Endothelial cell of umbilical vein (primary cell): ENCODE measurements around the gene BRSK2. TPM values are rescaled to one million over a fixed set of nuclear protein-coding genes. Genes with fewer than 3 reads are reported as not detected.

Source experiments
- BruUV-seq: library from RNA; stranded (reverse); fragments of 400-500 nt; replicated peaks from 2 replicates; lab custom pipeline; 2021; lab: Mats Ljungman, UMichigan
- CTCF ChIA-PET: fragments of 300-600, 350-600 bp; sonication (Branson Sonifier 250); formaldehyde crosslinking; loops from one replicate; lab custom pipeline; 2021; ENCODE audit warnings: antibody characterized with exemption, inconsistent platforms; lab: Charles Lee
- POLR2A ChIA-PET: fragments of 300-600, 350-600 bp; sonication (Branson Sonifier 250); formaldehyde crosslinking; loops from one replicate; lab custom pipeline; 2021; ENCODE audit warnings: antibody characterized with exemption, inconsistent platforms; lab: Charles Lee
- DNase-seq: peaks from one replicate; pipeline ENCODE4 v3.0.0-alpha.2; 2011; ENCODE audit warnings: low read depth, low spot score
- FAIRE-seq: peaks from 2 replicates; lab custom pipeline; 2011; peaks lifted over from hg19 to GRCh38; lab: Jason Lieb, UNC
- H2AFZ ChIP-seq: 2 replicates; pipeline ENCODE4 v1.6.0; 2012; ENCODE audit warnings: low read depth, low read length, control low read depth, inconsistent platforms
- H3K27ac ChIP-seq: 2 replicates; pipeline ENCODE4 v1.5.1; 2011; ENCODE audit warnings: low read depth, mild to moderate bottlenecking, control low read depth, low read length, moderate library complexity; ENCODE audit not compliant: insufficient read depth
- H3K27me3 ChIP-seq, 2 experiments: 2 replicates each; pipeline versions ENCODE4 v1.6.0 to v1.6.1; 2011; ENCODE audit warnings: low read length in 2 of 2, mixed read lengths in 1 of 2; ENCODE audit not compliant: control insufficient read depth in 2 of 2, insufficient read depth in 2 of 2
- H3K36me3 ChIP-seq, 2 experiments: 2 replicates in 1 of 2; 3 replicates in 1 of 2; pipeline ENCODE4 v1.5.1; 2011; ENCODE audit warnings: low read length in 2 of 2, mild to moderate bottlenecking in 1 of 2, moderate library complexity in 1 of 2; ENCODE audit not compliant: control insufficient read depth in 2 of 2, insufficient read depth in 2 of 2; ENCODE audit errors: extremely low read depth in 1 of 2
- H3K4me1 ChIP-seq: 3 replicates; pipeline ENCODE4 v1.5.1; 2011; ENCODE audit warnings: mild to moderate bottlenecking, low read length; ENCODE audit not compliant: control insufficient read depth, insufficient read depth; ENCODE audit errors: extremely low read depth
- H3K4me2 ChIP-seq: 2 replicates; pipeline ENCODE4 v1.6.1; 2011; ENCODE audit warnings: low read length, control low read depth, mixed read lengths; ENCODE audit not compliant: insufficient read depth
- H3K4me3 ChIP-seq, 3 experiments: fragments of 200-600 bp in 1 of 3; sonication (generic), shearing (Covaris generic) in 1 of 3; replicated peaks in 1 of 3; 2 replicates each; pipeline ENCODE4 v1.5.1; 2011 to 2016; ENCODE audit warnings: control low read depth in 3 of 3, low read length in 3 of 3, mild to moderate bottlenecking in 2 of 3, inconsistent platforms in 1 of 3, low read depth in 1 of 3, moderate library complexity in 1 of 3; ENCODE audit not compliant: insufficient read depth in 1 of 3
- H3K79me2 ChIP-seq: 2 replicates; pipeline ENCODE4 v1.6.0; 2012; ENCODE audit warnings: low read length, inconsistent platforms; ENCODE audit not compliant: control insufficient read depth, insufficient read depth
- H3K9ac ChIP-seq: replicated peaks from 2 replicates; pipeline ENCODE3; 2011; ENCODE audit warnings: low read length, control low read depth; ENCODE audit not compliant: insufficient read depth; ENCODE audit errors: extremely low read depth
- H3K9me1 ChIP-seq: replicated peaks from 3 replicates; pipeline ENCODE4 v1.6.0; 2011; ENCODE audit warnings: mild to moderate bottlenecking, low read length; ENCODE audit not compliant: control insufficient read depth, insufficient read depth; ENCODE audit errors: extremely low read depth
- H3K9me3 ChIP-seq: replicated peaks from 2 replicates; pipeline ENCODE4 v1.5.1; 2012; ENCODE audit warnings: low read length, inconsistent platforms; ENCODE audit not compliant: control insufficient read depth, insufficient read depth
- H4K20me1 ChIP-seq: replicated peaks from 2 replicates; pipeline ENCODE3; 2011; ENCODE audit warnings: mild to moderate bottlenecking, low read length; ENCODE audit not compliant: control insufficient read depth, insufficient read depth; ENCODE audit errors: extremely low read depth
- CTCF ChIP-seq, 2 donors: IDR thresholded peaks; 1 replicate in 1 of 2; 2 replicates in 1 of 2; pipeline ENCODE4 v1.5.1; 2011; ENCODE audit warnings: low read length in 2 of 2, mild to moderate bottlenecking in 2 of 2, moderate library complexity in 2 of 2, control low read depth in 1 of 2, inconsistent platforms in 1 of 2, low read depth in 1 of 2; ENCODE audit not compliant: insufficient read depth in 1 of 2; ENCODE audit errors: extremely low read depth in 1 of 2
- EZH2 ChIP-seq: IDR thresholded peaks from 2 replicates; pipeline ENCODE4 v1.6.1; 2012; ENCODE audit warnings: borderline replicate concordance, low read depth, mild to moderate bottlenecking, moderate library complexity, low read length, inconsistent platforms; ENCODE audit not compliant: severe bottlenecking
- FOS ChIP-seq: IDR thresholded peaks from 2 replicates; pipeline ENCODE4 v1.6.1; 2011; ENCODE audit warnings: mild to moderate bottlenecking, low read length, moderate library complexity, borderline replicate concordance; ENCODE audit not compliant: insufficient read depth
- GATA2 ChIP-seq: IDR thresholded peaks from 2 replicates; pipeline ENCODE4 v1.7.0; 2011; ENCODE audit warnings: low read depth, mild to moderate bottlenecking, moderate library complexity, mixed read lengths, low read length; ENCODE audit not compliant: insufficient read length, insufficient read depth
- JUN ChIP-seq: IDR thresholded peaks from 2 replicates; pipeline ENCODE4 v1.6.1; 2011; ENCODE audit warnings: borderline replicate concordance, low read depth; ENCODE audit not compliant: insufficient read length, insufficient read depth
- MAX ChIP-seq: IDR thresholded peaks from 2 replicates; pipeline ENCODE4 v1.6.1; 2011; ENCODE audit not compliant: insufficient read depth, insufficient read length
- MYC ChIP-seq: IDR thresholded peaks from one replicate; pipeline ENCODE4 v1.6.1; 2011; ENCODE audit warnings: mild to moderate bottlenecking, low read depth, low read length
- POLR2A ChIP-seq: IDR thresholded peaks from 2 replicates; pipeline ENCODE4 v1.6.1; 2012; ENCODE audit warnings: low read depth, mild to moderate bottlenecking, control low read depth, low read length
- POLR2AphosphoS5 ChIP-seq: IDR thresholded peaks from 2 replicates; pipeline ENCODE4 v1.6.1; 2012; ENCODE audit warnings: low read depth, mild to moderate bottlenecking, control low read depth, low read length, moderate library complexity; ENCODE audit not compliant: insufficient read depth
- dilution Hi-C: fragments of 300-500 bp; cut with MboI; formaldehyde crosslinking; loops from one replicate; pipeline ENCODE4 v1.15.0; 2019; ENCODE audit warnings: low sequenced_read_pairs; ENCODE audit not compliant: extremely low pct_ligation_motif_present
- intact Hi-C: fragments of 100-400 bp; cut with micrococcal nuclease; formaldehyde crosslinking; loops from one replicate; pipeline ENCODE4 v1.10.0; 2022
- polyA plus RNA-seq, 4 experiments: library from polyadenylated mRNA; depleted of rRNA in 3 of 4; stranded (reverse) in 3 of 4; unstranded in 1 of 4; fragments of >200 nt; gene quantifications; 2 replicates each; pipeline versions ENCODE4 v1.2.1 to v1.2.3, GENCODE V29; 2011 to 2012; ENCODE audit warnings: missing spikeins in 1 of 4
- total RNA-seq: library from RNA; stranded (reverse); gene quantifications from 2 replicates; pipeline ENCODE4 v1.2.3, GENCODE V29; 2021

The BRSK2 gene
- total and polyA plus RNA-seq, 2 donors (not counting 3 experiments of a cell fraction or from before 2014, with no cell fraction given) = 0.08 to 0.20 TPM

- intact Hi-C loops (no loop called here), dilution Hi-C loops (no loop called here)
- no peaks in the 10 kb centered on the region for H3K9me3 ChIP-seq
- H3K4me2 ChIP-seq = no peak overlapping the region
- BruUV-seq = no TSS peak
- H3K4me1 ChIP-seq = no peaks in the 10 kb centered on the region
- CTCF ChIA-PET = interaction anchor here (1.0 kb wide), 1 partner anchor 8 kb away, joined by 4 read pairs; no protein-coding TSS in a partner anchor
- H3K27me3 ChIP-seq = no peaks in the 10 kb centered on the region
- no peaks in the 10 kb centered on the region for H3K79me2 ChIP-seq
- no peak overlapping the region for H3K4me3 ChIP-seq
- POLR2A ChIA-PET = no interaction called here
- DNase-seq (no peak), FAIRE-seq (no peak)
- H3K9ac ChIP-seq = no peak overlapping the region
- no peak overlapping the region for H2AFZ ChIP-seq
- TF ChIP-seq POLR2A = no peak
- no peak for TF ChIP-seq CTCF (IDR thresholded peaks at IDR 0.05; ENCODE audit: extremely low read depth in 1 of 2, insufficient read depth in 1 of 2, low read depth in 1 of 2, low read length in 2 of 2)
- TF ChIP-seq POLR2AphosphoS5 = no peak
- TF ChIP-seq MAX = no peak
- no peak for TF ChIP-seq JUN
- TF ChIP-seq EZH2 = no peak
- TF ChIP-seq GATA2 = no peak
- TF ChIP-seq FOS = no peak
- no peak for TF ChIP-seq MYC
- no peak overlapping the region for H3K27ac ChIP-seq
- no peaks in the 10 kb centered on the region for H3K36me3 ChIP-seq
- H4K20me1 ChIP-seq = no peaks in the 10 kb centered on the region
- no peaks in the 10 kb centered on the region for H3K9me1 ChIP-seq
Measured at GRCh38 chr11:1350086-1350725, 39.5 kb upstream of the BRSK2 start.
